GM23338 (cell line): ENCODE measurements around the gene TTC17. TPM values are rescaled to one million over a fixed set of nuclear protein-coding genes. Genes with fewer than 3 reads are reported as not detected.

Experiments
- CREB1 ChIP-seq: fragments of 250-450 bp; sonication (Bioruptor Pico); IDR thresholded peaks from 2 replicates; pipeline ENCODE4 v1.5.0; 2020; ENCODE audit warnings: low read depth, mild to moderate bottlenecking, moderate library complexity
- EZH2 ChIP-seq: fragments of 200-600 bp; sonication (generic); IDR thresholded peaks from one replicate; pipeline ENCODE4 v1.8.0; 2017; ENCODE audit warnings: antibody characterized with exemption, mild to moderate bottlenecking, low read depth; ENCODE audit not compliant: unreplicated experiment
- JUNB ChIP-seq: IDR thresholded peaks from one replicate; pipeline ENCODE4 v1.6.1; 2016; ENCODE audit warnings: antibody characterized with exemption; ENCODE audit not compliant: unreplicated experiment
- NANOG ChIP-seq: IDR thresholded peaks from 2 replicates; pipeline ENCODE4 v1.6.1; 2016; ENCODE audit warnings: antibody characterized with exemption, borderline replicate concordance
- POLR2AphosphoS5 ChIP-seq: IDR thresholded peaks from 2 replicates; pipeline ENCODE4 v1.6.1; 2016; ENCODE audit warnings: antibody characterized with exemption, low read depth
- STAT1 ChIP-seq: IDR thresholded peaks from one replicate; pipeline ENCODE4 v1.6.1; 2016; ENCODE audit warnings: antibody characterized with exemption; ENCODE audit not compliant: unreplicated experiment
- ZNF114 ChIP-seq: fragments of 250-450 bp; sonication (Bioruptor Pico); IDR thresholded peaks from 2 replicates; pipeline ENCODE4 v1.5.0; 2020; ENCODE audit warnings: mild to moderate bottlenecking, moderate library complexity
- ZNF331 ChIP-seq: fragments of 250-450 bp; sonication (Bioruptor Pico); IDR thresholded peaks from 2 replicates; pipeline ENCODE4 v1.5.0; 2020; ENCODE audit warnings: low read depth, mild to moderate bottlenecking, moderate library complexity
- polyA plus RNA-seq: library from polyadenylated mRNA; unstranded; fragments of >200 nt; fragmentation: Nextera tagmentation; extraction: Ambion mirVana; gene quantifications from 2 replicates; pipeline ENCODE4 v1.2.1, GENCODE V29; 2016
- small RNA-seq: library from RNA; depleted of rRNA; stranded (forward); fragments of <200 nt; gene quantifications from one replicate; pipeline ENCODE3, GENCODE V24; 2014; ENCODE audit warnings: low replicate concordance
- total RNA-seq: library from RNA; depleted of rRNA; stranded (reverse); fragments of >200 nt; shearing (Covaris generic); gene quantifications from 2 replicates; pipeline ENCODE4 v1.2.3, GENCODE V29; 2014; rRNA removed
- TF ChIP-seq, protein P1 (sequence below), 2 experiments: fragments of 200-600 bp in 1 of 2; sonication (generic) in 1 of 2; conservative IDR thresholded peaks; 2 replicates each; pipeline versions ENCODE4 v1.5.1 to v1.6.1; 2016 to 2017; ENCODE audit warnings: antibody characterized with exemption in 2 of 2, low read depth in 2 of 2, mild to moderate bottlenecking in 2 of 2, moderate library complexity in 1 of 2
- TF ChIP-seq, protein P2 (sequence below): IDR thresholded peaks from one replicate; pipeline ENCODE4 v1.6.1; 2018; ENCODE audit warnings: antibody characterized with exemption; ENCODE audit not compliant: unreplicated experiment
- TF ChIP-seq, protein P3 (sequence below): IDR thresholded peaks from 2 replicates; pipeline ENCODE4 v1.6.1; 2016; ENCODE audit warnings: antibody characterized with exemption

The TTC17 gene
- total and polyA plus RNA-seq, 2 experiments from 2014 or later: 59.3 to 87.9 TPM

DNA sequence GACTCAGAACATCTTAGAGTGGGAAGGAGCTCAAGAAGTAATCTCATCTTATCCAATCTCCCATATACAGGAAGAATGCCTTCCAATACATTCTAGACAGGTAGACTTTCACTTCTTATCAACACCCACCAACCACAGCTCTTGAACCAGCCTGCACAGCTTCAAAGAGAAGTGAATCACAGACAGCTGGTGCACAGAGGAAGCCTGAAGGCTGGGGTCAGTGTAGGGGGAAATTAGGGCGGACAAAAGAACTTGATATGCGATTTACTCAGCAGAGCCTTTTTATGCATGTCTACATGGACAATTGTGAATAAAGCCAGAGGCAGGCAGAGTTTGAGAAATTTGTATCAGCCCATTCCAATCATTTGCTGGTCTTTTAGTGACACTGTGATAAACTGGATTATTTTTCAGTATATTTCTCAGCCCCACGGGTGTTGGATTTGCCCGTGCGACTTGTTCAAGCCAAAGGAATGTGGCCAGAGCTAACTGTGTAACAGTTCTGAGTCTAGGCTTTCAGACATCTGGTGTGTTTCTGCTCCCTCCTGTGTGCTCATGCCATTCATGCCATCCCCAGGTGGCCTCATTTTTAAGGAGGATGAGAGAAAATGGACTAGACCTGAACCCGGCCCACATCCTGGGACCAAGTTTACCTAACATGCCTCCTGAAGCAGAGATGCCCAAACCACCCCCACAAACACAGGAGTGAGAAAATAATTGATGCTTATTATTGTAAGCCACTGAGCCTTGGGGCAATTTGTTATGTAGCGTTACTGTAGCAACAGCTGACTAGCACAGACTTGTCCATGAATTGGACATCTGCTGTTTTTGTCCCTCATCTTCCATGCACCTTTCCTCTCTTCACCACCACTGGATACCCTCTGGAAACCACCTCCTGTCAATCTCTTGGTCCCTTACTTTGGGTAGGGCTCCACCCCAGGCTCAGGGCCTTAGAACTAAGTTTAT is 184.3 kb downstream of the TTC17 start (continued):
- no peak for TF ChIP-seq STAT1
- TF ChIP-seq JUNB: no peak
- no peak for TF ChIP-seq ZNF331 (CRISPR knock-in tag)
- no peak for TF ChIP-seq ZNF114
- TF ChIP-seq POLR2AphosphoS5: no peak
- TF ChIP-seq NANOG: no peak
- TF ChIP-seq, protein P1, sequence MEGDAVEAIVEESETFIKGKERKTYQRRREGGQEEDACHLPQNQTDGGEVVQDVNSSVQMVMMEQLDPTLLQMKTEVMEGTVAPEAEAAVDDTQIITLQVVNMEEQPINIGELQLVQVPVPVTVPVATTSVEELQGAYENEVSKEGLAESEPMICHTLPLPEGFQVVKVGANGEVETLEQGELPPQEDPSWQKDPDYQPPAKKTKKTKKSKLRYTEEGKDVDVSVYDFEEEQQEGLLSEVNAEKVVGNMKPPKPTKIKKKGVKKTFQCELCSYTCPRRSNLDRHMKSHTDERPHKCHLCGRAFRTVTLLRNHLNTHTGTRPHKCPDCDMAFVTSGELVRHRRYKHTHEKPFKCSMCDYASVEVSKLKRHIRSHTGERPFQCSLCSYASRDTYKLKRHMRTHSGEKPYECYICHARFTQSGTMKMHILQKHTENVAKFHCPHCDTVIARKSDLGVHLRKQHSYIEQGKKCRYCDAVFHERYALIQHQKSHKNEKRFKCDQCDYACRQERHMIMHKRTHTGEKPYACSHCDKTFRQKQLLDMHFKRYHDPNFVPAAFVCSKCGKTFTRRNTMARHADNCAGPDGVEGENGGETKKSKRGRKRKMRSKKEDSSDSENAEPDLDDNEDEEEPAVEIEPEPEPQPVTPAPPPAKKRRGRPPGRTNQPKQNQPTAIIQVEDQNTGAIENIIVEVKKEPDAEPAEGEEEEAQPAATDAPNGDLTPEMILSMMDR (conservative IDR thresholded peaks at IDR 0.05; ENCODE audit: low read depth in 2 of 2): no peak
- TF ChIP-seq, protein P2, sequence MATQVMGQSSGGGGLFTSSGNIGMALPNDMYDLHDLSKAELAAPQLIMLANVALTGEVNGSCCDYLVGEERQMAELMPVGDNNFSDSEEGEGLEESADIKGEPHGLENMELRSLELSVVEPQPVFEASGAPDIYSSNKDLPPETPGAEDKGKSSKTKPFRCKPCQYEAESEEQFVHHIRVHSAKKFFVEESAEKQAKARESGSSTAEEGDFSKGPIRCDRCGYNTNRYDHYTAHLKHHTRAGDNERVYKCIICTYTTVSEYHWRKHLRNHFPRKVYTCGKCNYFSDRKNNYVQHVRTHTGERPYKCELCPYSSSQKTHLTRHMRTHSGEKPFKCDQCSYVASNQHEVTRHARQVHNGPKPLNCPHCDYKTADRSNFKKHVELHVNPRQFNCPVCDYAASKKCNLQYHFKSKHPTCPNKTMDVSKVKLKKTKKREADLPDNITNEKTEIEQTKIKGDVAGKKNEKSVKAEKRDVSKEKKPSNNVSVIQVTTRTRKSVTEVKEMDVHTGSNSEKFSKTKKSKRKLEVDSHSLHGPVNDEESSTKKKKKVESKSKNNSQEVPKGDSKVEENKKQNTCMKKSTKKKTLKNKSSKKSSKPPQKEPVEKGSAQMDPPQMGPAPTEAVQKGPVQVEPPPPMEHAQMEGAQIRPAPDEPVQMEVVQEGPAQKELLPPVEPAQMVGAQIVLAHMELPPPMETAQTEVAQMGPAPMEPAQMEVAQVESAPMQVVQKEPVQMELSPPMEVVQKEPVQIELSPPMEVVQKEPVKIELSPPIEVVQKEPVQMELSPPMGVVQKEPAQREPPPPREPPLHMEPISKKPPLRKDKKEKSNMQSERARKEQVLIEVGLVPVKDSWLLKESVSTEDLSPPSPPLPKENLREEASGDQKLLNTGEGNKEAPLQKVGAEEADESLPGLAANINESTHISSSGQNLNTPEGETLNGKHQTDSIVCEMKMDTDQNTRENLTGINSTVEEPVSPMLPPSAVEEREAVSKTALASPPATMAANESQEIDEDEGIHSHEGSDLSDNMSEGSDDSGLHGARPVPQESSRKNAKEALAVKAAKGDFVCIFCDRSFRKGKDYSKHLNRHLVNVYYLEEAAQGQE: no peak
- no peak for TF ChIP-seq CREB1
- TF ChIP-seq EZH2: no peak
- TF ChIP-seq, protein P3, sequence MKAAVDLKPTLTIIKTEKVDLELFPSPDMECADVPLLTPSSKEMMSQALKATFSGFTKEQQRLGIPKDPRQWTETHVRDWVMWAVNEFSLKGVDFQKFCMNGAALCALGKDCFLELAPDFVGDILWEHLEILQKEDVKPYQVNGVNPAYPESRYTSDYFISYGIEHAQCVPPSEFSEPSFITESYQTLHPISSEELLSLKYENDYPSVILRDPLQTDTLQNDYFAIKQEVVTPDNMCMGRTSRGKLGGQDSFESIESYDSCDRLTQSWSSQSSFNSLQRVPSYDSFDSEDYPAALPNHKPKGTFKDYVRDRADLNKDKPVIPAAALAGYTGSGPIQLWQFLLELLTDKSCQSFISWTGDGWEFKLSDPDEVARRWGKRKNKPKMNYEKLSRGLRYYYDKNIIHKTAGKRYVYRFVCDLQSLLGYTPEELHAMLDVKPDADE: no peak

Small RNA genes lying within 50 kb of the gene (small RNA-seq; reads per million reads assigned to genes)
- not detected for gene RF00019
- gene RN7SKP287: not detected

Other genes starting within 250 kb of the TTC17 start
- 130 and 144 TPM in 2 replicates for gene API5, start 46.9 kb upstream of the TTC17 start, total RNA-seq
- 27.3 and 36.1 TPM in 2 replicates for gene API5, start 46.9 kb upstream of the TTC17 start, polyA plus RNA-seq